T-helper 1 cell (primary cell): Measurements from ENCODE around the gene CABP7.
A peak's percentile ranks its signal among the peaks of the same experiment; 100 is the strongest.

Source experiments
- DNase-seq, 5 donors: peaks; one replicate each; pipeline ENCODE4 v3.0.0-alpha.2; 2012 to 2020
- total RNA-seq, 4 donors: gene quantifications; one replicate each; lab custom pipeline; 2026; lab: John Stamatoyannopoulos, UW

Gene CABP7
- 0.15 to 0.47 (median 0.21) reads per million in 4 donors for total RNA-seq

- no peak for DNase-seq
These were observed at the start of gene CABP7 for GRCh38 chr22:29719899-29720645. TSS of gene CABP7 (plus strand) at chr22:29720003. CDS start at chr22:29720425, 422 bp downstream.

DNA sequence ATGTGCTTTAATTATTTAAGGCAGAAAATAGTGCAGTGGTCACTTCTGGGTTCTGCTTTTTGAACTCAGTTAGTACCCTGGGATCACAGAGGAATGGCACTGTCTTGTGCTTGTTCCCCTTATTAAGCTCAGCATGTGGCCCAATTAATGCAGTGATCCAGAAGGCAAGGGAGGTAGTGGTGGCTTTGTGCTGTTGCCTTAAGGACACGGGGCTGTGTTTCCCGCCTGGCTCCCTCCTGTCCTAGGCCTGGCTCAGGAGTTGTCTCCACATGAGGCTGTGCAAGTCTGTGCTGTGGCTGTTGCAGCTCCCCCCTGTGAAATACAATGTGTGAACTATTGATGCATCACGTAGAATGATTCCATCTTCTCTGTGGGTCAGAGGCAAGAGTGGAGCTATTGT lies 49.2 kb upstream of the CABP7 start:
- no peak for DNase-seq

DNA sequence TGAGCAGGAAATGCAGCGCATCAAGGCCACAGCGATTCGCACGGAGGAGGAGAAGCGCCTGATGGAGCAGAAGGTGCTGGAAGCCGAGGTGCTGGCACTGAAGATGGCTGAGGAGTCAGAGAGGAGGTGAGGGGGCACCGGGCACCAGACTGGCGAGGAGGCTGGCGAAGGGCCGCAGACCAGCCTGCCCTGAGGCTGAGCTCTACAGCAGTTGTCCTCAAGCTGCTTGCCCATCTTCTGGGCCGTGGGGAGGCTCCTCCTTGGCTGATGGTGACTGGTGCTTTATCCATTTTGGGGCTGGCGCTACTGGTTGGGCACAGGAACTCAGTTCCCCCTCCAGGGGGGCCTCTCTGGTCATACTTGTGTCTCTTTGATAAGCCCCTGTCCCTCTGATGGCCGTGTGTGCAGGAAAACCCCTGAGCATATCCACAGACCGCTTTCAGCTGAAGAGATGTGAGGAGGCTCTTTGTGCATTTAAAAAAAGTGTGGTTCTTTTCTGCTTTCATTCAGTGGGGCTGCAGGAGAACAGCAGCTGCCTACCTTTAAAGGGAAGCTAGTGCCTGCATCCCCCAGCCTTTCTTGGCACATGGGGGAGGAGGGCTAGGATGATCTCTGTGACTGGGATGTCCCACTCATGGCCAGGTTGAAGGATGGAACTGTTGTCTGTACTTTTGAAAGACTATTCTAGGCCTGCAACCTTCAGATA lies 46.3 kb upstream of the CABP7 start:
- no peak for DNase-seq

DNA sequence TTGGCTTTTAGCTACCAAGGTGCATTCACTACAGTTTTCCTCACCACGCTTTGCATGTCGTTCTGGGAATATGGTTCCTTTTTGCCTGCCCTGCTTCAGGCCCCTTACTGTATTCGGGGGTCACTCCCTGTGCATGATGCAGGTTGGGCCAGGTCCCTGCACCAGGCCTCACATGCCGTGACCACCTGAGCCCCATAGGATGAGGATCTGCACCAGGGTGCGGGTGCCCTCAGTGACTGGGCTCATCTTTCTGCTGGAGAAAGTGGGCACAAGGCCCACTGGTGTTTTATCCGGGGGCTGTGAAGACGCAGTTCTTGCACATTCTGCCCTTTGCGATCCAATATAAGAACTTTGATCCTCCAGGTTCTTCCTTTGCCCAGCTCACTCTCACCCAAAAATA lies 45.7 kb upstream of the CABP7 start:
- no peak for DNase-seq

DNA sequence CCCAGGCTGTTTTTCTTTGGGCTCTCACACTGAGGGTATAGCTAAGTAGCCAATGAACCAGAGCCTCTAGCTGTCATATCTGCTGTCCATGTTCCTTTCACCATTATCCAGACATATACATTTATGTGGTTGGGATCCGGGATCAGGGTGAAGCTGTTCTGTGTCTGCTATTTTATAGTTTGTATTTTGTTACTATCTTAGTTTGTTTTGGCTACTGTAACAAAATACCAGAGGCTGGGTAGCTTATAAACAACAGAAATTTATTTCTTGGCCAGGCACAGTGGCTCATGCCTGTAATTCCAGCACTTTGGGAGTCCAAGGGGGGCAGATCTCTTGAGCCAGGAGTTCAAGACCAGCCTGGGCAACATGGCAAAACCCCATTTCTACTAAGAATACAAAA lies 40.5 kb upstream of the CABP7 start:
- no peak for DNase-seq

DNA sequence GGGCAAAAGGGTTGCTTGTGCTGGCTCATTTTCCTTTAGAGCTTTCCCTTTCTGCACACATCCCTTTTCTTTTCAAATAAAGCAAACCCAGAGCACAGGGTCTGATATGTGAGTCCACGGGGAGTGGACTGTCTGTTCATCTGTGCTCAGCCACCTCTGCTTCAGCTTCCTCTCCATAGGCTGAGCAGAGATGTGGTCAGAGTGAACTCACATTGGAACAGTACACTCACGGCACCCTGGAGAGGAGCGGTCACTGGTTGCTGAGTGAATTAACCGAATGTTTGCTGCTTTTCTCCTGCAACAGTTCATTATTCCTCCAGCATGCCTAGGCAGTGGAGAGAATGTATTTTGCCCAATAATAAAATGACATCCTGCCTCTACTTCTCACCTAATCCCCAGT lies 36.3 kb upstream of the CABP7 start:
- DNase-seq: no peak

DNA sequence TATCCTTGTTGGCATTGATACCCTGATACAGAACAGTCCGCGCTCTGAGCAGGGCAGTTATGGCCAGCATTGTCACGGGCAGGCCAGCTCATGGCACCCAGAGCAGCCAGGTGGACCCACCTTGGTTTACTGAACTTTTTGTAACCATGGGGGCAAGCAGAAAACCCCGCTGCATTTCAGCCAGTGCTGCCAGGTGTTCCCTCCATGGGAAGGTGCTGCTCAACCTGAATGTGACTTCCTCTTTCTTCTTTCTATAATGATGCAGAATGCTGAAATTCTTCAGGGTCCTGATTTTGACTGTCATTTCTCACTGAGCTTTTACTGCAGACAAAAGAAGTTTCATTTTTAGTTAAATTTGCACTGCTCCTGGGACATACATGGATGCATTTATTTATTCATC lies 35.6 kb upstream of the CABP7 start:
- no peak for DNase-seq

DNA sequence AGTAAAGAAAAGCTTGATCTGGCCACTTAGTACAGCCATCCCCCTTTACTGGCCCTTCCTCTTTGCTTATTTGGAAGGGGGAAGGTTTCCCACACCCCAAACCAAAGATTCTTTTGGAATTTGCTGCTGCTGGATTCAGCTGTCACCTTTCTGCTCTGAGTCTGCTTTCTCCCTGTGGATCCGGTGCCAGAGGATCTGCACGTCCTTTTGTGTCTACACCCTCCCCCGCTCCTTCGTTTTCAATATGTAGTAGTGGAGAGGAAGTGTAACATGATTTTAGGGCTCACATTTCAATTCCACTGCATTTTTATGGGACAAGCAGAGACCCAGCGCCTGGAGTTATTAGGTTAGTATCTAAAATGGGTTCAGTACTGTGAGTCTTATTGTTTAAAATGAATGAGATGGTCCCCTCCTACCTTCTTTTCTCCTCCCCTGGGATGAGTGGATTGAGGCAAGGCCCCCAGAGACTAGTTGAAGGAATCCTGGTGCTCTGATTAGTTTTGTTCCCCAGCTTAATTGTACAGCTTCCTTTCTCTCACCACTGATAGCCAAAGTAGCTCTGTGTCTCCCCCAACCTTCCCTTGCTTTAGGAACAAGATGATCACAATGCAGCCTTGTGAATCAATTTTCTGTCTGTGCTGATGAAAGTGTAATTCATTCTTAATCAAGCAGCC lies 30.5 kb upstream of the CABP7 start:
- DNase-seq: no peak

GRCh38 chr22:29689880-29690213 lies 30.0 kb upstream of the CABP7 start:
- peak in 2 of 5 donors; percentile 19 to 24 for DNase-seq

DNA sequence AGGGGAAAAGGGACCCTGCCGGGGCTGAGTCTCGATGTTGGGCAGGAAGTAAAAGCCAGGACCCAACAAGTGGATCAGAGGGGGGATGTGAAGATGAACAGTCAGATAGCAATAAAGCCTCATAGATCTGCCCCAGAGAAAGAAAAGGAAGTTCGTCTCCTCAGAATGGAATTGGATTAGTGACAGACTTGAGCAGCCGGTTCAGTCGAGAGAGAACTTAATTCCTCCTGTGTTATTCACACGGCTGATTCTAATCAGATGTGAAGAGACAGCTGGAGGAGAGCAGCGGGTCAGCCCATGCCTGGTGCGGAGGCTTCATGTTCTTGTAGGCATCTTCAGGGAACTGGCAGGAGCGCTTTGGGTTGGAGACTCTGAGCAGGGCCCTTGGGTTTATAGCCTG lies 29.3 kb upstream of the CABP7 start:
- no peak for DNase-seq

DNA sequence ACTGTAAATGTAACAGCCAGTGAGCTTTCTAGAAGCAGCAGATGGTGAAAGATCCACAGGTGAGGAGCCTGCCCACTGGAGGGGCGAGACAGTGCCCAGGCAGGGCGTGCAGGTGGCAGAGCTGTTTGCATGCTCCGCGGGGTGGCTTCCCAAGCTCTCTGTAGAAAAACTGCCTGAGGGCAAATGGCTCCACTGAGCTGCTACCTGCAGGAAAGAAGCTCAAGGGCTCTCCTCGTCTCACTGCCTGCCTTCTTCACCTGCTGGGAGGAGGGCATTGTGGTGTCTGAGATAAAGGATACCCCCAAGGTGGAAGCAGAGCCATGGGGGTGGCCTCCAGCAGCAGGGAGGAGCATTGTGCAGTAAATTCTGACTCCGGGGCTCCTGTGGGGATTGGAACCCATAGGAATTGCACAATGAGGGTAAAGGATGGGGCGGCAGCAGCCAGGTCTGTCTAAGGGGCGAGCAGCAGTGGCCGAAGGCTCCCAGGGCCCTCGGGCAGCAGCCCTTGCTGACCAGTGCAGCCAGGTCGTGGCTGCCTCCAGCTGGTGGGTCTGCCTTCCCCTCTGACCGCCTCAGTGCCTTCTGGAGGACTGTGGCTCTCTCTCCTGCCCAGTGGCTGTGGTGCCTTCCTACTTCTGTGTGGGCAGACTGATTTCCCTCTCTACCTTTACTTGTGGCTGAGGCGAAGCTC lies 28.0 kb upstream of the CABP7 start:
- DNase-seq: no peak

DNA sequence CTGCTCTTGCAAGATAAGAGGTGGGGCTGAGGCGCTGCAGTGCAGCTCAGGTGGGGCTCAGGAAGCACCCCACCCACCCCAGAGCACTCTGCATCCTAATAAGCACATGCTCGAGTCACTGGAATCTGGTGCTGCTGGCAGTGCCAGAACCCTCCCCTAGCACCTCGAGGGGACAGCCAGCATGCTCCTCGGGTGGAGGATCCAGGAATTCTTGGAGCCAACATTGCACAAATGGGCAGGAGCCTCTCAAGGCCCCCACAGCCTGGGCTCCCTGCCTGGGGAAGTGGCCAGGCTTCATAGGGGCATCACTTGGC lies 27.5 kb upstream of the CABP7 start:
- DNase-seq: no peak

- no peak for DNase-seq
These were observed 26.6 kb upstream of the CABP7 start for GRCh38 chr22:29693161-29693560.

DNA sequence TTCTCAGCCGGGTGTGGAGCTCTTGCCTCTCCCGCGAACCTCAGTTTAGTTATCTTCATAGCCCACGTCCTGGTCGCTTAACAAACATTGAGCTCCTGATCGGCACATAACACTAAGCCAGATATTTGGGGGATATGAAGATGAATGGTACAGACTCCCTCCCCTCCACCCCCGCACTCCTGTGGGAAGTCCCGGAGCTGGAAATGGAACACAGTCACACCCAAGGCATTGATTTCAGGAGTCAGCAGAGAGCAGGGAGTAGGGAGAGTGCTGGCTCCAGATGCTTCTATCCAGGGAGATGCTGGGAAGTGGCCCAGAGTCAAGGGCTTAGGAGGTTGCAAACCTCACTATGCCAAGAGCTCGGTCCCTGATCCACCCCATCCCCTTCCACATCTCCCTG lies 26.1 kb upstream of the CABP7 start:
- DNase-seq: no peak

GRCh38 chr22:29695129-29695926 lies 24.5 kb upstream of the CABP7 start:
- no peak for DNase-seq

DNA sequence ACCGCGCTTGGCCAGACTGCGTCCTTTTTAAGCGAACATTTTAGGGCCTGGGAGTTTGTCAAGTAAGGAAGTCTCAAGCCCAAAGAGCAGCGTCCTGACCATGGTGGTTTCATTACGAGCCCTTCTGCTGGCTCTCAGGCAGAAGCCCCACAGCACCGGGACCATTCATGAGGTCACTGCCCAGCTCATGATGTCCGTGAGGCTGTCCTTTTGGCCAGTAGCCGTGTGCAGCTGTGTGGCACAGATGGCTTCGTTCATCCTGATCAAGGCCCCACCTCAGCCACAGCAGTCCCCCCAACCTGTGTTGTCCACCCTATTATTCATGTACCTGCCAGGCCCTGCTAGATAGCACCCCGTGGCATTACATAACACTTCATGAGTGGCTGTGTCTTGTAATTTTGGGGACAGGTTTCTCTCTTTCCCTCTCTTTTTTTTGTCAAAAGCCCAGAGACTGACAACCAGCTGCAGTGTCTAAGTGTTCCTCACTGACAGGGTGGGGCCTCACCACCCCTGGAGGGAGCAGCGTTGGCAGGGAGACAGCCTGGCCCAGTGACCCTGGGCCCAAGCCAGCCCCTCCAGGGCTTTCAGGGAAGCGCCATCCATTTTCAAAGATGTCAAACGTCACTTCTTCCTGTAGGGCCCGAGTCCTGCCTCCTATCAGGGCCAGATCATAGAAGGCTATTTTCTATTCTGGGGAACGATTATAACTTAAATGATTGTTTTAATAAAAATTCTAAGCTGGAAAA lies 21.8 kb upstream of the CABP7 start:
- DNase-seq: no peak

DNA sequence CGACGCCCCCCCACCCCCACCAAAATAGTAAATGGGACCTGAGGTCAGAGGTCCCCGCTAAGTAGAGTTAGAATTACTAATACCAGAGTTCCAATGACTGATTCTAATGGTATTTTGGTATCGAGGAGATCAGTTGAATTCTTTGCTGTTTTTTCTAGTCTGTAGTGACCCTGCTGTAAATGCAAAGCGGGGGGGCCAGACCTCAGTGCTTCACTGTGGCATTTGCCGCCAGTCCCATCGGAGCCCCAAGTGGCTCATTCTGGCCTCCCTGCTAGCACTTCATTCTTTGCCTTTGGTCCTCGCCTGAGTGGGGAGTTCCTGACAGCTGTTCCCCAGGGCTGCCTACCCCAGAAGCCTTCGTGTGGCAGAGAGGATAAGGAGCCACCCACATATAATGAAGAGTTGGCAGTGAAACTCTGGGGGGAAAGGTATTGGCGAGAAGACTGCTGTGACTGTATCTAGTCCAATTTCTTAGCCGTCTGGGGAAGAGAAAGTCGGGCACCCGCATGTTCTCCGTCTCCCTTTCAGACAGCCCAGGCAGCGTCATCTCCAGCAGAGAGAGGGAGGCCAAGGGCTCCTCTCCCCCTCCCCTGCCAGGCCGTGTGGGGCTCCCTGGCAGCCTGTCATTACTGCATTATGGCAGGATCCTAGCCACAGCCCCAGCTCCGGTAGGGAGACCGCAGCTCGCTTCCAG lies 19.4 kb upstream of the CABP7 start:
- DNase-seq: no peak

DNA sequence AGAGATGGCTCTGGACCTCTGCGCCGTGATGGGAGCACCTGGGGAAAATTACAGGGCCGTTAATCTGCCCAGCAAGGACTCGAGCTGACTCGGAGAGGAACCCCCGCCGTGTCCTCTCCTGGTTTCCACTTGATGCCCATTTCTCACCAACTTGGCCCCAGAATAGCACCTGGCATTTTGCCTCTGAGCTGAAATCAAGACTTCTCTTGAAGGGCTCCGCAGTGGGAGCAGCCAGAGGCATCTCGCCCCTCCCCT lies 19.0 kb upstream of the CABP7 start:
- DNase-seq: no peak

DNA sequence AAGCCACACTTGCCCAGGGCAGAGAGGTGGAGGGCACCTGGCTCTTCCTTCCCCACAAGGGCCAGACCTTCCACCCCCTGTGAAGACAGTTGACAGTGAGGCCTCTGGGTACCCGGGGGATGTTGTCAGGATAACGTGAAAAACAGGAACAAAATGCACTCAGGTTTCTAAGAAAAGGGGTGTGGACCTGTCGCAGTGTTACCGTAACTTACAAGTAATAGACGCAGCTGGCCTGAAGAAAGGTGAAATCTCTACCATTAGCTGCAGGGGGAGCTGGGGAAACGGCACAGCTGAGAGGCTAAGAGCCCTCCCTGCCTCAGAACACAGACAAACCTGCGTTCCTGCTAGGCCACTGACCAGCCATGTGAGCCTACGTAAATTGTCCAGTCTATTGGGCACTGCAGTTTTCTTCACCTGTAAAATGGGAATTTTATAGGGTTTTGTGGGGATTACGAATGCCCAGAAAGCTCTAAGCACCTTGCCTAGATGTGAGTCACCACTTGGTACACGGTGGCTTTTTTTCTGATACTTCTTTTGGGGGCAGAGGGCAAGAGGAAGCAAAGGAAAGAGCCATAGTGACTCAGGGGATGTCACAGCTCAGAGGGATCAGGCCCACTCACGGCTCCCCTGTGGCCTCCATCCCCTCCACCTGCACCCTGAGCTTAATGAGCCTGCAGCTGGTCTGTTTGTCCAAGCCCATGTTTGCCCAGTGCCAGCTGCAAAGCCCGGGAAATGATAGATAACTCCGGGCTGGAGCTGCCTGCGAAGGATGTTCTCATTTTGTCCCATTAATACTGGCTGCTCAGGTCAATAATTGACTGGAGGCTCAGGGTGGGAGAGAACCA lies 18.4 kb upstream of the CABP7 start:
- DNase-seq: peak in 2 of 5 donors; percentile 7 to 81
